ENCODE measurements around the gene CCDC51.

DNA sequence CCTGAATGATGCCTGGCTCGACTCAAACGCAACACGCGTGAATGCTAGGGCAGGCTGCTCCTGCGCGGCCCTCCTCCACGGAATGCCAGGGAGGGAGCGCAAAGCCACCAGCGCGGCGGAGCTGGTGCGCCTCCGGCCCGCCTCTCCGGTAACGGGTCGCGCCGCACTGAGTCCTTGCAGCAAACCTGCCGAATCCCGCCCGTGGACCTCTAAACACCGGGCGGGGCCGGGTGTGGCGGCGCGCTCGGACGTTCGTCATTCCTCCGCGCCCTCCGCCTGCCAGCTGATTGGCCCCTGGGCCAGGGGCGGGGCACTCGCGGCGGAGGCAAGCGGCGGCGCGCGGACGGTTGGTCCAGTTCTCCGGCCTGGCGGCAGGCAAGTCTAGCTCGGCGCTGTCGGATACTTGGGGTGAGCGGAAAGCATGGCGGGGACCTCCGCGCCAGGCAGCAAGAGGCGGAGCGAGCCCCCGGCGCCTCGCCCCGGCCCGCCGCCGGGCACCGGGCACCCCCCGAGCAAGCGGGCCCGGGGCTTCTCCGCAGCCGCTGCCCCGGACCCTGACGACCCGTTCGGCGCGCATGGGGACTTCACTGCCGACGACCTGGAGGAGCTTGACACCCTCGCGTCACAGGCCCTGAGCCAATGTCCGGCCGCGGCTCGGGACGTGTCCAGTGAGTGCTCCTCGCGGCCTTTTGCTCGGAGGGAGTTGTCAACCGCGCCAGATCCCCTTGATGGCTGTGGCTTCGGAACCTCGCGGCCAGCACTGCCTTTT lies 6.7 kb upstream of the CCDC51 start, which contains the start of gene ATRIP:
- TF ChIP-seq, protein P1, sequence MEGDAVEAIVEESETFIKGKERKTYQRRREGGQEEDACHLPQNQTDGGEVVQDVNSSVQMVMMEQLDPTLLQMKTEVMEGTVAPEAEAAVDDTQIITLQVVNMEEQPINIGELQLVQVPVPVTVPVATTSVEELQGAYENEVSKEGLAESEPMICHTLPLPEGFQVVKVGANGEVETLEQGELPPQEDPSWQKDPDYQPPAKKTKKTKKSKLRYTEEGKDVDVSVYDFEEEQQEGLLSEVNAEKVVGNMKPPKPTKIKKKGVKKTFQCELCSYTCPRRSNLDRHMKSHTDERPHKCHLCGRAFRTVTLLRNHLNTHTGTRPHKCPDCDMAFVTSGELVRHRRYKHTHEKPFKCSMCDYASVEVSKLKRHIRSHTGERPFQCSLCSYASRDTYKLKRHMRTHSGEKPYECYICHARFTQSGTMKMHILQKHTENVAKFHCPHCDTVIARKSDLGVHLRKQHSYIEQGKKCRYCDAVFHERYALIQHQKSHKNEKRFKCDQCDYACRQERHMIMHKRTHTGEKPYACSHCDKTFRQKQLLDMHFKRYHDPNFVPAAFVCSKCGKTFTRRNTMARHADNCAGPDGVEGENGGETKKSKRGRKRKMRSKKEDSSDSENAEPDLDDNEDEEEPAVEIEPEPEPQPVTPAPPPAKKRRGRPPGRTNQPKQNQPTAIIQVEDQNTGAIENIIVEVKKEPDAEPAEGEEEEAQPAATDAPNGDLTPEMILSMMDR (IDR thresholded peaks at IDR 0.05 in 2 of 3, conservative IDR thresholded peaks at IDR 0.05 in 1 of 3; ENCODE audit: insufficient read depth in 2 of 3, low read depth in 1 of 3, low read length in 3 of 3) = 0 out of 6 replicates have a peak, but pooled peaks of 1 of the 3 experiments have one; percentile 2
- TF ChIP-seq SMC3 (conservative IDR thresholded peaks at IDR 0.05; ENCODE audit: insufficient read depth, low read depth, low read length) (no peak), SAFB2 (IDR thresholded peaks at IDR 0.05; ENCODE audit: borderline replicate concordance, low read depth, low read length, severe bottlenecking) (no peak), ZNF830 (CRISPR knock-in tag; IDR thresholded peaks at IDR 0.05) (no peak), ZNF785 (CRISPR knock-in tag; IDR thresholded peaks at IDR 0.05) (no peak), EWSR1 (IDR thresholded peaks at IDR 0.05; ENCODE audit: borderline replicate concordance, low read depth, partially characterized antibody) (no peak)
- TF ChIP-seq, protein P2, sequence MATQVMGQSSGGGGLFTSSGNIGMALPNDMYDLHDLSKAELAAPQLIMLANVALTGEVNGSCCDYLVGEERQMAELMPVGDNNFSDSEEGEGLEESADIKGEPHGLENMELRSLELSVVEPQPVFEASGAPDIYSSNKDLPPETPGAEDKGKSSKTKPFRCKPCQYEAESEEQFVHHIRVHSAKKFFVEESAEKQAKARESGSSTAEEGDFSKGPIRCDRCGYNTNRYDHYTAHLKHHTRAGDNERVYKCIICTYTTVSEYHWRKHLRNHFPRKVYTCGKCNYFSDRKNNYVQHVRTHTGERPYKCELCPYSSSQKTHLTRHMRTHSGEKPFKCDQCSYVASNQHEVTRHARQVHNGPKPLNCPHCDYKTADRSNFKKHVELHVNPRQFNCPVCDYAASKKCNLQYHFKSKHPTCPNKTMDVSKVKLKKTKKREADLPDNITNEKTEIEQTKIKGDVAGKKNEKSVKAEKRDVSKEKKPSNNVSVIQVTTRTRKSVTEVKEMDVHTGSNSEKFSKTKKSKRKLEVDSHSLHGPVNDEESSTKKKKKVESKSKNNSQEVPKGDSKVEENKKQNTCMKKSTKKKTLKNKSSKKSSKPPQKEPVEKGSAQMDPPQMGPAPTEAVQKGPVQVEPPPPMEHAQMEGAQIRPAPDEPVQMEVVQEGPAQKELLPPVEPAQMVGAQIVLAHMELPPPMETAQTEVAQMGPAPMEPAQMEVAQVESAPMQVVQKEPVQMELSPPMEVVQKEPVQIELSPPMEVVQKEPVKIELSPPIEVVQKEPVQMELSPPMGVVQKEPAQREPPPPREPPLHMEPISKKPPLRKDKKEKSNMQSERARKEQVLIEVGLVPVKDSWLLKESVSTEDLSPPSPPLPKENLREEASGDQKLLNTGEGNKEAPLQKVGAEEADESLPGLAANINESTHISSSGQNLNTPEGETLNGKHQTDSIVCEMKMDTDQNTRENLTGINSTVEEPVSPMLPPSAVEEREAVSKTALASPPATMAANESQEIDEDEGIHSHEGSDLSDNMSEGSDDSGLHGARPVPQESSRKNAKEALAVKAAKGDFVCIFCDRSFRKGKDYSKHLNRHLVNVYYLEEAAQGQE (IDR thresholded peaks at IDR 0.05; ENCODE audit: borderline replicate concordance) = no peak
- TF ChIP-seq, protein P2 (CRISPR knock-in tag; IDR thresholded peaks at IDR 0.05; ENCODE audit: low read depth) = no peak

Data from K562 (cell line).